Lower leg skin (tissue), 3 donors: ENCODE data around the gene TLK1.

ENCODE experiments used
- CTCF ChIP-seq, 3 donors: fragments of 450-650 bp; IDR thresholded peaks; one replicate each; pipeline ENCODE4 v1.5.1; 2016; ENCODE audit warnings: antibody characterized with exemption in 3 of 3, mild to moderate bottlenecking in 3 of 3, moderate library complexity in 2 of 3
- POLR2A ChIP-seq, 2 donors: fragments of 450-650 bp; IDR thresholded peaks; one replicate each; pipeline ENCODE4 v1.6.1; 2016 to 2017; ENCODE audit warnings: antibody characterized with exemption in 2 of 2, mild to moderate bottlenecking in 1 of 2, moderate library complexity in 1 of 2

DNA sequence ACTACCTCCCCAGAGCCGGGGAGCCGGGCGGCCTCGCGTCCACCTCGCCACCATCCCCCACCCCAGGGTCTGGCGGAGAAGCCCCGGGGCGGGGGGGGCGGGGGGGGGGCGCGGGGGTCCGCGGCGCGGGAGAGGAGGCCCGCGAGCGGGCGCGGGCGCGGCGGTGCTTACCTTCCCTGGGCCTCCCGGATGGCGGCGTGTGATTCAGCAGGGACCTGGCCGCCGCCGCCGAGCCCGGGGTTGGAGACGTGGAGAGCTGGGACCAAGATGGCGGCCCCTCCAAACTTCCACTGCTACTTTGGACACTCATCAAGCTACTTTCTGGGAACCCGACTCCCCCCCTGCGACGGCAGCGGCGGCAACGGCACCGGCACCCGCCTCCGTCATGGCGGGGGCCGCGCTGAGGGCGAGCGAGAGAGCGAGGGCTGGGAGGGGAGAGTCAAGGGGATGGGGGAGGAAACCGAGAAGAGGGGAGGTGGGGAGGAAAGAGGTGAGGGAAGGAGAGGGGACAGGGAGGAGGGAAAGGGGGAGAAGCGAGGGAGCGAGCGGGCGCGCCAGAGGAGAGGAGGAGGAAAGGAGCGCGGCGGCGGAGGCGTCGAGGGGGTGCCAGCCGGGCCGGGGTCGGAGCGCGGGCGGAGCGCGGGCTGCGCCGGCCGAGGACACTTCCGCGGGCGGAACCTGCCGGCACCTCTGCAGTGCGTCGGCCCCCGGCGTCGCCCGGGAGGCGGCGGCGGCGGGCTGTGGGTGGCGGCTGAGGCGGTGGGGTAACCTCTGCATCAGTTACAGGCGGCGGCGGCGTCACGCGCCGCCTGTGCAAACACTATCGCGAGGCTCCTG is at the start of gene TLK1:
- no peak for TF ChIP-seq CTCF (IDR thresholded peaks at IDR 0.05)
- no peak for TF ChIP-seq POLR2A (IDR thresholded peaks at IDR 0.05)
